Endometrial microvascular endothelial cells (primary cell): ENCODE data around the gene SLC6A19. TPM values are rescaled to one million over a fixed set of nuclear protein-coding genes. Genes with fewer than 3 reads are reported as not detected.

Source experiments
- in situ Hi-C: cut with HindIII; loops from 2 replicates; pipeline ENCODE4 v1.10.0; 2017; ENCODE audit warnings: low sequenced_read_pairs, low pct_unique_long_range_greater_than_20kb; ENCODE audit errors: inconsistent ontology term
- total RNA-seq: library from RNA; depleted of rRNA; stranded (reverse); fragments of >200 nt; gene quantifications from one replicate; pipeline ENCODE4 v1.2.3, GENCODE V29; 2015; ENCODE audit errors: inconsistent ontology term

Gene SLC6A19
- total RNA-seq, 1 donor from 2014 or later: not detected

DNA sequence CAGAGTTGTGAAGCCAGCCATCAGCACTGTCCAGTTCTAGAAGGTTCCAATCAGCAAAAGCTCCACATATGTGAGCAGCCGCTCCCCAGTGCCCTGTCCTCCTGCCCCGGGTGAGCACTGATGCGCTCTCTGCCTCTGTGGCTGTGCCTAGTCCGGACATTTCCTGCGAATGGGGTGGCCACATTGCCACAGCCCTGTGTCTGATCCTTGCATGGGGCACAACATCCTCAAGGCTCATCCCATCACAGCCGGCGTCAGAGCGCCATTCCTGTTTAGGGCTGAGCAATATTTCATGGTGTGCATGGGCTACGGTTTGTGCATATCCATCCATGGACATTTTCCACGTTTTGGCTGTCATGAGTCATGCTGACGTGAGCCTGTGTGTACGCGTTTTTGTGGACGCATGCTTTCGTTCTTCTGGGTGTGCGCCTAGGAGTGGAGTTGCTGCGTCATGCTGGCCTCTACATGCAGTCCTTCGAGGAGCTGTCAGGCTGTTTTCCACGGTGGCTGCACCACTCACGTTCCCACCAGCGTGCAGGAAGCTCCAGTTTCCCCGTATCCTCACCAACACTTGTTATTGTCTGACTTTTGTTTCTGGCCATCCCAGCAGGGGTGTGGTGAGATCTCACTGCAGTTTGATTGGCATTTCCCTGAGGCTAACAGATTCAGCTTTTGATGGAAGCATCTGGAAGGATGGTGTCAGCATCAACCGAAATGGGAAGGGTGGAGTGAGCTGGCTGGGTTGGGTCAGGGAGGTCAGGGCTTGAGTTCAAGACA is 14.1 kb downstream of the SLC6A19 start:
- in situ Hi-C loops: no loop called here

DNA sequence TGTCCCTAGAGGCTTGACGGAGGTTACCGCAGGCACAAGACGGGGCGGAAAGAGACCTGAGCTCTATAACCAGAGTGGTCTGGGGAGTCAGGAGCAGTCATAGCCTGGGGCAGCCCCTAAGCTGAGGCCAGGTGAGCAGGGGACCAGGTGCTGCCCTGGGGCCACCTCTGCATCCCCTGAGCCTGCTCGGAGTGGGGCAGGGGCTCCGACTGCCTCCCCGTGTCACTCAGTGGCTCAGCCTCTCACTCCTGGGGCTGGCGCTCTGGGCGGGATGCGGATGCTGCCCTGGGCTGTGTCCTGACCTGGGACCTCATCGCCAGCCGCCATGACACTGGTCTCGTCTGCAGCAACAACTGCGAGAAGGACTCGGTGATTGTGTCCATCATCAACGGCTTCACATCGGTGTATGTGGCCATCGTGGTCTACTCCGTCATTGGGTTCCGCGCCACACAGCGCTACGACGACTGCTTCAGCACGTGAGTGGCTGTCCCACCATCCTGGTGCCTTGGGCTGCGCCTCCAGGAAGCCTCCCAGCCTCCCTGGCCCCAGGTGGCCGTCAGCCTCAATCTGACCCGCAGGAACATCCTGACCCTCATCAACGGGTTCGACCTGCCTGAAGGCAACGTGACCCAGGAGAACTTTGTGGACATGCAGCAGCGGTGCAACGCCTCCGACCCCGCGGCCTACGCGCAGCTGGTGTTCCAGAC is 15.0 kb downstream of the SLC6A19 start:
- in situ Hi-C loops: no loop called here

DNA sequence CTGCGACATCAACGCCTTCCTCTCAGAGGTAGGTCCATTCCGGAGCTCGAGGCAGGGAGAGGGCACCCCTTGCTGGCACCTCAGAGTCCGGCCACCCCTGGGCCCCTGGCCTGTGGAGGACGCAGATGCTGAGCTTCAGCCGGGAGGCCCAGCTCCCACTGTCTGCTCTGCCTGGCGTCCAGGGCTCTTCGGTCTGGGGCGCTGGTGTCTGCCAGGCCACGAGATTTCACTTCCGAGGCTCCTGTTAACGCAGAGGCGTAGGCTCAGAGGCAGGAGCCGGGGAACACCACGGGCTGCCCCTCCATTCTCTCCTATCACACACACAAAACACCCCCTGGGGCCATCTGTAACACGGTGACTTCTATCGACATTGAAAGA is 15.5 kb downstream of the SLC6A19 start:
- in situ Hi-C loops: no loop called here

DNA sequence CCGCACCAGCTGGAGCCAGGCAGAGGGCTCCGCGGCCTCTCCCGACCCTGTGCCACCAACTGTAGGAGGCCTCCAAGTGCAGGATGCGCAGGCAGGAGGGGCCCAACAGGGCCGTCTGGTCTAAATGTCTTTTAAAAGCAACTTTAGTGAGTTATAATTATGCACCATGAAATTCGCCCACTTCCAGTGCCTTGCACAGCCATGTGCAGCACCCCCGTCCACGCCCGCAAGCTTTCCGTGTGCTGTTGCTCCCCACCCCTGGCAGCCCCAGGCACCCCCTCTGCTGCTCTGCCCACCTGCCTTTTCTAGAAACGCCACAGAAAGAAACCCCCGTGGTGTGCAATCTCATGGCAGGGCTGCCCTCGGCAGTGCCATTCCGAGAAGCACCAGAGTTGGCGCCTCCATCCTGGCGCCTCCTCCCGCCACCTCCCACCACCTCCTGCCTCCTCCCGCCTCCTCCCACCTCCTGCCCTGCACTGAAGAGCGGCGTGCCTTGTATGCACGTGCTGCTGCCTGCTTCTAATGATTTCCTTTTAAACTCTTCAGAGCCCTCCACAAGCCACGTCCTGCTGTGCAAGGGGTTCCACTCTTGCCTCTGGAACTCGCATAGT is 16.3 kb downstream of the SLC6A19 start:
- in situ Hi-C loops: no loop called here

DNA sequence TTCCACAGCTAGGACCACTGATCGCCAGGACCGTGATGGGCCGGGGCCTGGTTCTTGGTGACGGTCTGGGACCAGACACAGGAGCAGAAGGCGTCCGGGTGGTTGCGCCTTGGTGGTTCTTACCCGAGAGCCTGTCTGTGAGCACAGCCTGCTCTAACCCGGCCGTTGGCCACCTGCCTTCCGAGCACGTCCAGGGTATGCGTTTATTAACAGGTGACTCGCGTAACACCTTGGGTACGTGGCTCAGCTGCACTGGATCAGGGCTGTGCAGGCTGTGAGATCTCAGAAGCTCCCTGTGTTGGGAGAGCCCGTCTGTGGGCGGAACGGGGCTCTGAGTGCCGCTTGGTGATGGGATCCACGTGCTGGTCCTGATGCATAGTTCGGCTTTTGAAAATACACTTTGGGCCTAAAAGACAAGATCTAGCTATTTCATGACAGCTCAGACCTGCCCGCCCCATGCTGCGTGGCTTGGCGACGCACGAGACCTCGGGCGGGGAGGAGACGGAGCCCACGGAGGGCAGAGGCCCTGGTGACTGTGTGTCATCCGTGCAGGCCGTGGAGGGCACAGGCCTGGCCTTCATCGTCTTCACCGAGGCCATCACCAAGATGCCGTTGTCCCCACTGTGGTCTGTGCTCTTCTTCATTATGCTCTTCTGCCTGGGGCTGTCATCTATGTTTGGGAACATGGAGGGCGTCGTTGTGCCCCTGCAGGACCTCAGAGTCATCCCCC is 17.1 kb downstream of the SLC6A19 start:
- in situ Hi-C loops: no loop called here

DNA sequence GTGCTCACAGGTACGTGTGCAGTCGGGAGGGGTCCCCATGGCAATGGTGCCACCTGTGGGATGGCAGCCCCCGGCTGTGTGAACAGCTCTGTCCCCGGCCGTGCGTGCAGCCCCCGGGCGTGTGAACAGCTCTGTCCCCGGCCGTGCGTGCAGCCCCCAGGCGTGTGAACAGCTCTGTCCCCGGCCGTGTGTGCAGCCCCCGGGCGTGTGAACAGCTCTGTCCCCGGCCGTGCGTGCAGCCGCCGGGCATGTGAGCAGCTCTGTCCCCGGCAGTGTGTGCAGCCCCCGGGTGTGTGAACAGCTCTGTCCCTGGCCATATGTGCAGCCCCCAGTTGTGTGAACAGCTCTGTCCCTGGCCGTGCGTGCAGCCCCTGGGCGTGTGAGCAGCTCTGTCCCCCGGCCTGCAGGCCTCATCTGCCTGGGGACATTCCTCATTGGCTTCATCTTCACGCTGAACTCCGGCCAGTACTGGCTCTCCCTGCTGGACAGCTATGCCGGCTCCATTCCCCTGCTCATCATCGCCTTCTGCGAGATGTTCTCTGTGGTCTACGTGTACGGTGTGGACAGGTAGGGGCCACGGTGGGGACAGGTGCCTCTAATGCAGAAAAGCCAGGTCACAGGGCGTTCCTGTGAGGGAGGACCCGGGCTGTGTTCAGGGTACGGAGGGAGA is 17.8 kb downstream of the SLC6A19 start:
- in situ Hi-C loops: no loop called here

DNA sequence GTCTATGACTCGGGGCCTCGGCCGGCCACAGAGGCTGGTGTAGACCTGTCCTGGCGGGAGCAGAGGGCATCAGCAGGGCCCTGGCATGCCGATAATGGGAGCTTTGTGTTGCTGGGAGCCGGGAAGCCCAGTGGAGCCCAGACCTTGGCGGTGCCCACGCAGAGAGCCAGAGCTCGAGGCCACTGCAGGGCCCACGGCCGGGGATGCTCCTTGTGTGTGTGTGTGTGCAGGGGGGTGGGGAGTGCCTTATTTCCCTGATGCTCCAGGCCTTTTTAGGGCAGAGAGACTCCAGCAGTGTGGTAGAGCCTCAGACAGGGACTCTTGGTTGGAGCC is 18.3 kb downstream of the SLC6A19 start:
- in situ Hi-C loops: no loop called here

DNA sequence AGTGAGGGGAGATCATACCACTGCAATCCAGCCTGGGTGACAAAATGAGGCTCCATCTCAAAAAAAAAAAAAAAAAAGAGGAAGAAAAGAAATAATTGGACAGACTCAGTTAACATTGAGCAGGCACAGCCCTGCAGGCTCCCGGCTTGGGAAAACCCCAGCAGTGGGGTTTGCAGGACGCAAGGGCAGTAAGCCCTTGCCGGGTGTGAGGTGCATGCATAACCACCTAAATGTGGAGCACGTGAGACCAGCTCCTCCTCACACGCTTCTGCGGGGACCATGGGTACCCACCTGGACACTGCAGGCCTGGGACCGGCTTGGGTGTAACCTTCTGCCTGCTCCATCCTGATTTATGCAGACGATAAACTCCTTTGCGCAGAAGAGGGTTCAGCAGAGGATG is 19.0 kb downstream of the SLC6A19 start:
- in situ Hi-C loops: no loop called here

DNA sequence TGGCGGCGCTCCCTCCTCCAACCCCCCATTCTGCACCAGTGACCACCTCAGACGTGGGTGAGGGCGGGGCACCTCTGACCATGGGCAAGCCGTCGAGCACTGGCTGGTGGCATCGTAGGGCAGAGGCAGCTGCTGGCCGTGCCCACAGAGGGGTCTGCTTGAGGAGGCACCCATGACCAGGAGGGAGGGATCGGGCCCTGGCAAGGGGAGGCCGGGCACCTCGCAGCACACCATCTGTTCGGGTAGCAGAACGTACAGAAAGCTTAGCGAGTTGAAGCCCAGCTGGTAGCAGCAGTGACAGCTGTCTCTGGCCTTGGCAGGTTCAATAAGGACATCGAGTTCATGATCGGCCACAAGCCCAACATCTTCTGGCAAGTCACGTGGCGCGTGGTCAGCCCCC is 19.4 kb downstream of the SLC6A19 start:
- in situ Hi-C loops: no loop called here

DNA sequence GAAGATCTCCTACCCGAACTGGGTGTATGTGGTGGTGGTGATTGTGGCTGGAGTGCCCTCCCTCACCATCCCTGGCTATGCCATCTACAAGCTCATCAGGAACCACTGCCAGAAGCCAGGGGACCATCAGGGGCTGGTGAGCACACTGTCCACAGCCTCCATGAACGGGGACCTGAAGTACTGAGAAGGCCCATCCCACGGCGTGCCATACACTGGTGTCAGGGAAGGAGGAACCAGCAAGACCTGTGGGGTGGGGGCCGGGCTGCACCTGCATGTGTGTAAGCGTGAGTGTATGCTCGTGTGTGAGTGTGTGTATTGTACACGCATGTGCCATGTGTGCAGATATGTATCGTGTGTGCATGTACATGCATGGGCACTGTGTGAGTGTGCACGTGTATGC is 20.3 kb downstream of the SLC6A19 start:
- in situ Hi-C loops: no loop called here

DNA sequence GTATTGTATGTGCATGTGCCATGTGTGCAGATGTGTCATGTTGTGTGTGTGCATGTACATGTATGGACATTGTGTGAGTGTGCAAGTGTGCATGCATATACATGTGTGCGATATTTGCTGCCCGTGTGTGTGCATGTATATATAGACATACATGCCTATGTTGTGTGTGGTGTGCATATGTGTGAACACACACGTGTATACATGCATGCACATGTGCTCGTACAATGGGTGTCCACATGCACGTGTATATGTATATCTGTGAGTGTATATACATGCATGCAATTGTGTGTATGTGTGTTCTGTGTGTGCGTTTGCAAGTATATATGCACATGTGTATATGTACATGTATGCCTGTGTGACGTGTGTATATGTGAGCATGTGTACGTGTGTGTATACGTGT is 20.8 kb downstream of the SLC6A19 start:
- in situ Hi-C loops: no loop called here

DNA sequence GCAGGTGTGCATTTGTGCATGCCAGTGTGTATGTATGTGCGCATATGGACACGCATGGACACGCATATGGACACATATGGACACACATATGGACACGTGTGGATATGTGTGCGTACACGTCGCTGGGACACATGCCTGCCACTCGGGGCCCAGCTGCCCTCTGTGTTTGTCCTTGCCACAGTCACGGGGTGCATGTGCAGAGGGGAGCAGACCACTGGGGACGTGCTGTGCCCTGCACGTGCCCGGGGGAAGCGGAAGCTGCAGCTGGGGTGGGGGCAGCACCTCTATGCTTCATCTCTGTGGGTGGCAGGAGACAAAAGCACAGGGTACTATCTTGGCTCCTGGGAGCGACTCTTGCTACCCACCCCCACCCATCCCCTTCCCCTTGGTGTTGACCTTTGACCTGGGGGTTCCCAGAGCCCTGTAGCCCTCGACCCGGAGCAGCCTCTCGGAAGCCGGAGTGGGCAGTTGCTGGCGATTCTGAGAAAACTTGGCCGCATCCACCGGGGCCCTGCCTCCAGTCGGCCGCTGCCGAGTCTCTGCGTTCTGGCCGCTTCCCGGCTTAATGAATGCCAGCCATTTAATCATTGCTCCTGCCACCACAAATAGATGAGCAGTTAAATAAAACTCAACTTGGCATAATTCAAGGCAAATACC is 21.4 kb downstream of the SLC6A19 start:
- in situ Hi-C loops: no loop called here

DNA sequence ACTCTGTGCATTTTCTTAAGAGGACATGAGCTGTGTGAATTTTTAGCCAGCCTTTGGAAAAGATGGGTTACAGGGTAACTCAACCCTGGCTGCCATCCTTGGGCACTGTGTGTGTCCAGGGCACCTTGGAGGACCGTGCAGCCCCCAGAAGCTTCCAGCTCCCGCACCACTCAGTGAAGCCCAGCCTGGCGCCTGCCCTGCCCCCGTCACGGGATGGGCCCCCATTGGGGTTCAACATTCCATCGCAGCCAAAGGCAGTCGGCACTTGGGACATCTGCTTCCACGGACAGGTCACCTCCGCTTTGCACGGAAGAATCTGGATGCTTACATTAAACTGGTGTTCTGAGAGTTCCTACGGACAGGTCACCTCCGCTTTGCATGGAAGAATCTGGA is 21.9 kb downstream of the SLC6A19 start:
- in situ Hi-C loops: no loop called here

DNA sequence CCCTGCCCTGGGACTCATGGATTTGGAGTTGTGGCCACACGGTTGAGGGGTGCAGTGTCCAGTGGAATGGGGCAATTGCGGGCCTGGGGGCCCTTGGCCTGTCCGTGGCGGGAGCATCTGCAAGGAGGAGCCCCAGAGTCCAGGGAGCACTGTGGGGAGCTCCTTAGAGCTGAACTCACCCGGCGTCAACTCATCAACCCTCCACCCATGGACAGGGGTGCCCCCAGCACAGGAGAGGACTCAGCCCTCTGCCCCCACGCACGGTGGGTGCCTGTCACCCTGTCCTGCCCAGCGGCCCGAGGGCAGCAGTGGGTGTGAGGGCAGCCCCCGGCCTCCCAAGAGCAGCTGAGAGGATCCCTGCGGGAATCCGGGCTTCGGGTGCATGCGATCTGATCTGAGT is 23.2 kb downstream of the SLC6A19 start:
- in situ Hi-C loops: no loop called here

DNA sequence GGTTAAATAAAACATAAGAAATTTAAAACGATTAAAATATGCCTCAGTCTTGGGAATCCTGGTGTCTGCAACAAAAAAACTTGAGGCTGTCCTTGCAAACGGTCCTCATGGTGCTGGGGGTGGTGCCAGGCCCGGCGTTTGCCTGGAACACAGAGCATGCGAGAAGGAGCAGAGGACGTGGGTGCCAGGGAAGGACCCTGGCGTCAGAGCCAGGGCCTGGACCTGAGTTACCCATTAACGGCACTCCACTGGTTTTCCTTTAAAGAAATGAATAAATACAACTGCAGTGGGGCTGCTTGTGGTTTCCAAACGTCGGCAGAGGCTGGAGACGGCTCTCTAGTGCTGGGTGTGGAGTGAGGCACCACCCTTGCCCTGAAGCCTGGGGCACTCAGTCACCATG is 23.7 kb downstream of the SLC6A19 start, which contains the start of gene SLC6A18:
TSS of gene SLC6A18 (plus strand) at position 301 of the 400 bp plus-strand sequence. CDS start at position 398, 97 bp downstream.
- in situ Hi-C loops: no loop called here

DNA sequence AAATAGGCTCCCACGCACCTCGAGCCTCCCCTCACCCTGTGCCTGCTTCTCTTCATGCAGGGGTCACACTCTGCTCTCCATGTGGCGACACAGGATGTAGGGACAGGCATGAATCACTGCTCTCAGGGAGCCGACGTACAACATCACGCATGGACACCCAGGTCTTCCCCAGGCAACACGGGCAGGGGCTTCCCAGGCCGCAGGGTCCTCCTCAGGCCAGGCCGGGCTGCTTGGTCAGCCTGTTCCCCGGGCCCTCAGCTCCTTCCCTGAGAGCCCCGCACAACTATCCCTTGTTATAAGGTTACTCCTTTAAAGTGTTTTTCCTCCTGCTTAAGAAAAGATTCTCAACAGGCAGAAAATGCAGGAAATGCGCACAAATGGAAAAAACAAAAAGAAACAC is 24.8 kb downstream of the SLC6A19 start:
- in situ Hi-C loops: no loop called here

DNA sequence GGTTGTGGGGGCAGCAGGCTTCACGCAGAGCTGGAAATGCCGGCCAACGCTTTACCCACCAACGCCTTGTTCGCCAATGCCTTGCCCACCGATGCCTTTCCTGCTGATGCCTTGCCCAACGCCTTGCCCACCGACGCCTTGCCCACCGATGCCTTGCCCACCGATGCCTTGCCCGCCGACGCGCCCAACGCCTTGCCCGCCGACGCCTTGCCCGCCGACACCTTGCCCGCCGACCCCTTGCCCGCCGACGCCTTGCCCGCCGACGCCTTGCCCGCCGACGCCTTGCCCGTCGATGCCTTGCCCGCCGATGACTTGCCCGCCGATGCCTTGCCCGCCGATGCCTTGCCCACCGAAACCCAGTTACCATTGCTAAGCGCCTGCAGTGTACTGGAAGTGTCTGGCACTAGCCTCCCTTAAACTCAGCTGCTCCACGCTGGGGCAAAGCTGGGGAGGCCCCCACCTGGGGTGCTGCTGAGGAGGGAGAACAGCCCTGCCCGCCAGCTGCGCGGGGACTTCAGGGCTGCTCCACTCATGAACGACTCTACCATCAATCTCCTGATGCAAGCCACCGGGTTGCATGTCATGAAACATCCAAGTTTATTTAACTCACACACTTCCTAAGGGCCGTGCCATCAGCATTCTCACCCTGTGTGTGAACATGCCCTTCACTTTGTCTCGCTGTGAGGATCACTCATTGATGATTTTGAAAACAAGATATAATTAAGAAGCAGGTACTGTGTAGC is 25.6 kb downstream of the SLC6A19 start:
- in situ Hi-C loops: no loop called here

DNA sequence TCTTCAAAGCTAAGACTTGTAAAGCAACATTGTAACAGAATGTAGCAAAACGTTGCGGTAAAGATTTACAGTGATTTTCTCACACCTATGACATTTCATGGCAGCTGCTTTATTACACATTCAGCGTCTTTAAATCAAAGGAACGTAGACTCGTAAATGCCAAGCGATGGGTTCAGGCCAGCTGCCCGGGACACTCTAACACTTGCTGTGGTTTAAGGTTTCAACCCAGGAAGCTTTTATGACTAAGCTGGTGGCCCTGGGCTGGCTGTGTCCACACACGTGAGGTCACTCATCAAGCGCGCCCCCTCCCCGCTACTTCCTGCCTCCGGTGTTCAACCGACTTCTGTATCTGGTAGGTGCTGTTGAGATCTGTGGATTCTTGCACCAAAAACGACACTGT is 26.3 kb downstream of the SLC6A19 start:
- in situ Hi-C loops: no loop called here
